IPS-NIHi7 (cell line): ENCODE measurements around the gene GALNT17.
"Not testable (repeated sequence)": the region's sequence is repeated elsewhere in the genome, so short reads cannot be mapped to it uniquely, and the experiment has no call there.

Experiments
- DNase-seq: peaks from one replicate; pipeline ENCODE4 v3.0.0; 2012; ENCODE audit warnings: mixed read lengths; ENCODE audit errors: extremely low spot score

The GALNT17 gene

GRCh38 chr7:71165708-71166107 lies 33.8 kb downstream of the GALNT17 start:
- DNase-seq, result peak; percentile 58

GRCh38 chr7:71171476-71171875 lies 39.5 kb downstream of the GALNT17 start:
- DNase-seq, result no peak

- no peak for DNase-seq
These were observed 42.0 kb downstream of the GALNT17 start for GRCh38 chr7:71173955-71174354.

- no peak for DNase-seq
These were observed 50.5 kb downstream of the GALNT17 start for GRCh38 chr7:71182438-71182935.

GRCh38 chr7:71184136-71184535 lies 52.2 kb downstream of the GALNT17 start:
- DNase-seq, result no peak

GRCh38 chr7:71184609-71185008 lies 52.7 kb downstream of the GALNT17 start:
- DNase-seq, result no peak

- no peak for DNase-seq
These were observed 54.7 kb downstream of the GALNT17 start for GRCh38 chr7:71186535-71187057.

- no peak for DNase-seq
These were observed 59.8 kb downstream of the GALNT17 start for GRCh38 chr7:71191771-71192170.

- no peak for DNase-seq
These were observed 61.3 kb downstream of the GALNT17 start for GRCh38 chr7:71193099-71193810.

- DNase-seq, result no peak
These were observed 66.4 kb downstream of the GALNT17 start for GRCh38 chr7:71198391-71198790.

GRCh38 chr7:71198887-71199286 lies 66.9 kb downstream of the GALNT17 start:
- DNase-seq, result no peak

GRCh38 chr7:71206184-71206583 lies 74.2 kb downstream of the GALNT17 start:
- no peak for DNase-seq

- no peak for DNase-seq
These were observed 76.9 kb downstream of the GALNT17 start for GRCh38 chr7:71208881-71209280.

- not testable (repeated sequence) for DNase-seq
These were observed 77.5 kb downstream of the GALNT17 start for GRCh38 chr7:71209484-71209883.

- DNase-seq, result no peak
These were observed 78.3 kb downstream of the GALNT17 start for GRCh38 chr7:71210220-71210619.

GRCh38 chr7:71212433-71212832 lies 80.5 kb downstream of the GALNT17 start:
- DNase-seq, result not testable (repeated sequence)

GRCh38 chr7:71216211-71216610 lies 84.3 kb downstream of the GALNT17 start:
- DNase-seq, result no peak

GRCh38 chr7:71220210-71220695 lies 88.3 kb downstream of the GALNT17 start:
- no peak for DNase-seq

GRCh38 chr7:71221049-71221448 lies 89.1 kb downstream of the GALNT17 start:
- no peak for DNase-seq

- no peak for DNase-seq
These were observed 89.6 kb downstream of the GALNT17 start for GRCh38 chr7:71221549-71221948.

- DNase-seq, result no peak
These were observed 95.2 kb downstream of the GALNT17 start for GRCh38 chr7:71227126-71227525.

- no peak for DNase-seq
These were observed 97.2 kb downstream of the GALNT17 start for GRCh38 chr7:71229148-71229547.

GRCh38 chr7:71229699-71230098 lies 97.8 kb downstream of the GALNT17 start:
- DNase-seq, result no peak
